ENCODE results near the gene HIBADH. TPM values are rescaled to one million over a fixed set of nuclear protein-coding genes. Genes with fewer than 3 reads are reported as not detected.

HIBADH gene
- total RNA-seq, 4 donors from 2014 or later, result 68.8 to 87.2 (median 73.3) TPM

GRCh38 chr7:27689591-27690164 lies 27.0 kb upstream of the HIBADH start:
- TF ChIP-seq CTCF (IDR thresholded peaks at IDR 0.05; ENCODE audit: low read depth), result no peak

DNA sequence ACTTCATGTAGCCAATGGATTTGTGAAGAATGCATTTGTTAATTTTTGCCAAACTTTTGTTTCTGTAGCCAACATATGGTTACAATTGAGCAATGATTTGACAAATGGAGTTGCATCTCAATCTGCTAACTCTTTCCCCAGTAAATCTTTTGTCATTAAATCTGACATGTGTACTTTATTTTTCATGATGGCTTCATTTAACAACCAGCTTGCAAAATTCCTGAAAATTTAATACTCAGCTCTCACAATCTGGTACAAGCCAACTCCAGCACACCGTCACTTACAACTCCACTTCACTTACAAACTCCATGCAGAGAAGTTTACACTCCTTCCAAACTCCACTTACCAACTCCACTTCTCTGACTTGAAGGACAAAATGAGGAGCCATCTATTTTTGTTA lies 26.5 kb upstream of the HIBADH start:
- TF ChIP-seq CTCF (IDR thresholded peaks at IDR 0.05; ENCODE audit: low read depth), result no peak

- no peak for TF ChIP-seq CTCF (IDR thresholded peaks at IDR 0.05; ENCODE audit: low read depth)
These were observed 26.0 kb upstream of the HIBADH start for GRCh38 chr7:27688646-27689045.

DNA sequence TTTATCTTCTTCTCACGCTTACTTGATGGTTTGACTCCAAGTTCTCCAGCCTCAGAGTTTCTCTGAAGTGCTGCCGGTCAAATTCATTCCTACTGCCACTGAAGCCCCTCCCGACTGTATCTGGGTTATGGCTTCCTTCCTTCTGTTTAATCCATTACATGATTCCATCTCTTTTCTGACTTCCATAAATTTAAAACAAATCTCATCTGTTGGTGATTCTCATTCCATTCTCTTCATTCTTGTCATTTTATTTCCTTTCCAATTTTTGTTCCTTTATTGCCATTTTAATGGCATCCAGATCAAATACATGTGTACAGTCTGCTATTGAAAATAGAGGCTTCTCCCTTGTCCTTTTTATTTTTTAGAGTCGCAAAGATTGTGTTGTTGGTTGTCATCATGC lies 25.4 kb upstream of the HIBADH start:
- no peak for TF ChIP-seq CTCF (IDR thresholded peaks at IDR 0.05; ENCODE audit: low read depth)

DNA sequence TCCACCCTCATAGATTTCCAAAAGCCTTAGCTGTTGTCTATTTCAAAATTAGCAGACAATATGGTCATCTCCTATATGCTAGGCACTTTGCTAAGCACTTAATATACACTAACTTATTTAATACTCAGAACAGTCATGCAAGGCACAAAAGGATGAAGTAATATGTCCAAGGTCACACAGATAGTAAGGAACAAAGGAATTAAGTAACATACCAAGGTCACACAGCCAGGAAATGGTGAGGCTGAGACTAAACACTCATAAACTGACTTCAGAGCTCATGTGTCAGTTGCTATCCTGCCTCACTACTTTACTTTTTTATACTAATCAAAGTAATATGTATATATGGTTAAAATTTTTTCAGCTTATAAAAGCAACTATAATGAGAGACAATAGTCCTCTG lies 23.6 kb upstream of the HIBADH start:
- no peak for TF ChIP-seq CTCF (IDR thresholded peaks at IDR 0.05; ENCODE audit: low read depth)

- no peak for TF ChIP-seq CTCF (IDR thresholded peaks at IDR 0.05; ENCODE audit: low read depth)
These were observed 23.2 kb upstream of the HIBADH start for GRCh38 chr7:27685893-27686292.

- TF ChIP-seq CTCF (IDR thresholded peaks at IDR 0.05; ENCODE audit: low read depth), result no peak
These were observed 22.5 kb upstream of the HIBADH start for GRCh38 chr7:27685209-27685608.
